Transverse colon (tissue), 4 donors: ENCODE data around the gene PTPRN2.

Experiments
- CTCF ChIP-seq, 5 experiments: fragments of 200-600 bp in 3 of 5; fragments of 450-650 bp in 2 of 5; sonication (generic) in 3 of 5; IDR thresholded peaks; 1 replicate in 2 of 5; 2 replicates in 3 of 5; pipeline ENCODE4 v1.5.1; 2016 to 2017; ENCODE audit warnings: antibody characterized with exemption in 5 of 5, inconsistent platforms in 3 of 5, mild to moderate bottlenecking in 2 of 5, moderate library complexity in 1 of 5
- EP300 ChIP-seq: sonication (generic); formaldehyde crosslinking; IDR thresholded peaks from one replicate; pipeline ENCODE4 v1.6.1; 2017; ENCODE audit warnings: antibody characterized with exemption, low read depth
- POLR2A ChIP-seq: fragments of 450-650 bp; IDR thresholded peaks from one replicate; pipeline ENCODE4 v1.6.1; 2016; ENCODE audit warnings: antibody characterized with exemption, mild to moderate bottlenecking, moderate library complexity
- POLR2AphosphoS5 ChIP-seq, 3 donors: sonication (generic); formaldehyde crosslinking; IDR thresholded peaks; one replicate each; pipeline ENCODE4 v1.6.1; 2016; ENCODE audit warnings: antibody characterized with exemption in 3 of 3

DNA sequence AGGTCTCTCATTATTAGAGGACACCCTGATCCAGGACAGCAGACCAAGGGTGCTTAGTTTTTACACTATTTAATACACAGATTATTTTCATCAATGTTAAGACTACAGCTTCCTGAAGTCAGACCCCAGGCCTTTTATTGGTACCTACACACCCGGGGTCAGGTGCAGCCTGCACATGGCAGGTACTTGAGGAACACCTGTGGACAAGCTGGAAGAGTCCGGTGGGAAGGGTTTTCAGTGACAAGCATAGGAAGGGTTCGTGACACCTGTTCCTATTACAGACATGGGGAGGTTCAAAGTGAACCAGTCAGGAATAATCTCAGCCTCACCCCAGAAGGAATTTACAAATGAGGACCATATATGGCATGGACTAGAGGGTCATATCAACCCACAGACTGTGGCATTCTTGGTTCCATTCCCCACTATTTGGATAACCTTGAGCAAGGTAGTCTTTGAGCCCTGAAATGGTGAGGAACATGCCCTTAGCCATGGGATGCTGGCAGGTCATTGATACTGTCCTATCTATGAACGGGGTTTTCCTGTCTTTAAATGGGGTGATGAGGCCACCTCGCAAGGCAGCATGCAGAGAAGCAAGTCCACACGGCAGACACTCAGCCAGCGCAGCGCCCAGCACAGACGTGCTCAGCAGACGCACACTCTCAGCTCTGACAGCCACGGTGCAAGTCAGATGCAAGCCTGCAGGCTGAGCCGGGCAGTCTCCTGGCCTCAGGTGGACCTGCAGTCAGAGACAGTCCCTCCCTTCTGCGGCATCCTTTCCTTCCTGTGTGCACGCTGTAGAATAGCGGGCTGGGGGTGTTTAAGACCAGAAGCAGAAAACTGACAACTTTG, 624.9 kb downstream of the PTPRN2 start:
- TF ChIP-seq POLR2A = no peak
- no peak for TF ChIP-seq POLR2AphosphoS5 (IDR thresholded peaks at IDR 0.05)
- TF ChIP-seq CTCF (IDR thresholded peaks at IDR 0.05) = no peak
- TF ChIP-seq EP300 = no peak
